ENCODE measurements around the gene GPR152.
"Not testable (repeated sequence)": the region's sequence is repeated elsewhere in the genome, so short reads cannot be mapped to it uniquely, and the experiment has no call there.

GPR152 gene

GRCh38 chr11:67402192-67402839 lies 50.2 kb downstream of the GPR152 start:
- H3K9me3 ChIP-seq (ENCODE audit: control insufficient read depth, insufficient read depth, low read length); H3K9ac ChIP-seq (ENCODE audit: low read depth, low read length): not testable (repeated sequence)
- Histone ChIP-seq H3K4me1 (ENCODE audit: insufficient read depth, low read length) (peaks cover 20% of the 10 kb centered on the region; the same call in 1 of the 2 replicates), H3K36me3 (ENCODE audit: insufficient read depth, low read length) (peaks cover 15% of the 10 kb centered on the region)

- H3K36me3 ChIP-seq (ENCODE audit: insufficient read depth, low read length) = peaks cover 16% of the 10 kb centered on the region
- H3K4me1 ChIP-seq (ENCODE audit: insufficient read depth, low read length) = peaks cover 22% of the 10 kb centered on the region; the same call in 1 of the 2 replicates
- peak within 1 kb of the TSS; percentile 91 for H3K9ac ChIP-seq (ENCODE audit: low read depth, low read length)
- H3K9me3 ChIP-seq (ENCODE audit: control insufficient read depth, insufficient read depth, low read length) = no peaks in the 10 kb centered on the region
Observed at GRCh38 chr11:67401495-67402191, 50.9 kb downstream of the GPR152 start, which contains the start of gene PPP1CA. Gene PPP1CA (minus strand): TSS chr11:67401858. CDS start chr11:67401782, 76 bp downstream.

Measured in ES-I3 (cell line).